Measurements from ENCODE around the gene IRAK2. TPM values are rescaled to one million over a fixed set of nuclear protein-coding genes. Genes with fewer than 3 reads are reported as not detected.
A peak's percentile ranks its signal among the peaks of the same experiment; 100 is the strongest.

IRAK2 gene
- total RNA-seq, 4 donors from 2014 or later, result 4.4 to 23.3 (median 9.6) TPM

- Histone ChIP-seq H3K27me3 (no peaks in the 10 kb centered on the region), H3K36me3 (peaks cover 0 to 67% (median 10%) of the 10 kb centered on the region in 3 donors), H3K9me3 (no peaks in the 10 kb centered on the region), H3K4me3 (no peak overlapping the region), H3K4me1 (no peaks in the 10 kb centered on the region), H3K27ac (no peak overlapping the region)
- no peak for DNase-seq
- no peak for TF ChIP-seq POLR2A (IDR thresholded peaks at IDR 0.05)
- TF ChIP-seq, protein P1, sequence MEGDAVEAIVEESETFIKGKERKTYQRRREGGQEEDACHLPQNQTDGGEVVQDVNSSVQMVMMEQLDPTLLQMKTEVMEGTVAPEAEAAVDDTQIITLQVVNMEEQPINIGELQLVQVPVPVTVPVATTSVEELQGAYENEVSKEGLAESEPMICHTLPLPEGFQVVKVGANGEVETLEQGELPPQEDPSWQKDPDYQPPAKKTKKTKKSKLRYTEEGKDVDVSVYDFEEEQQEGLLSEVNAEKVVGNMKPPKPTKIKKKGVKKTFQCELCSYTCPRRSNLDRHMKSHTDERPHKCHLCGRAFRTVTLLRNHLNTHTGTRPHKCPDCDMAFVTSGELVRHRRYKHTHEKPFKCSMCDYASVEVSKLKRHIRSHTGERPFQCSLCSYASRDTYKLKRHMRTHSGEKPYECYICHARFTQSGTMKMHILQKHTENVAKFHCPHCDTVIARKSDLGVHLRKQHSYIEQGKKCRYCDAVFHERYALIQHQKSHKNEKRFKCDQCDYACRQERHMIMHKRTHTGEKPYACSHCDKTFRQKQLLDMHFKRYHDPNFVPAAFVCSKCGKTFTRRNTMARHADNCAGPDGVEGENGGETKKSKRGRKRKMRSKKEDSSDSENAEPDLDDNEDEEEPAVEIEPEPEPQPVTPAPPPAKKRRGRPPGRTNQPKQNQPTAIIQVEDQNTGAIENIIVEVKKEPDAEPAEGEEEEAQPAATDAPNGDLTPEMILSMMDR (IDR thresholded peaks at IDR 0.05), result no peak
- WGBS, 2 donors, result 86 to 88% methylated on average over 1 to 8 of the region's 9 CpGs
- intact Hi-C loops (cut with DNase I), result no loop called here
Measured at GRCh38 chr3:10213156-10213792, 48.6 kb downstream of the IRAK2 start.

- no peak overlapping the region for H3K4me3 ChIP-seq
- 93 to 96% methylated on average over 6 of the region's 6 CpGs for WGBS, 2 donors
- H3K4me1 ChIP-seq, result peaks cover 0 to 6% (median 0%) of the 10 kb centered on the region in 3 donors
- no peak overlapping the region for H3K27ac ChIP-seq
- TF ChIP-seq POLR2A (IDR thresholded peaks at IDR 0.05), result no peak
- TF ChIP-seq, protein P1 (IDR thresholded peaks at IDR 0.05), result no peak
- no peak for DNase-seq
- peaks cover 0 to 62% (median 10%) of the 10 kb centered on the region in 3 donors for H3K36me3 ChIP-seq
- no peaks in the 10 kb centered on the region for H3K9me3 ChIP-seq
- intact Hi-C loops (cut with DNase I), result no loop called here
- H3K27me3 ChIP-seq, result no peaks in the 10 kb centered on the region
Measured at GRCh38 chr3:10215578-10216368, 51.1 kb downstream of the IRAK2 start.

- 62 to 89% methylated on average over 3 of the region's 3 CpGs for WGBS, 2 donors
Measured at GRCh38 chr3:10217359-10217758, 52.6 kb downstream of the IRAK2 start.

DNA sequence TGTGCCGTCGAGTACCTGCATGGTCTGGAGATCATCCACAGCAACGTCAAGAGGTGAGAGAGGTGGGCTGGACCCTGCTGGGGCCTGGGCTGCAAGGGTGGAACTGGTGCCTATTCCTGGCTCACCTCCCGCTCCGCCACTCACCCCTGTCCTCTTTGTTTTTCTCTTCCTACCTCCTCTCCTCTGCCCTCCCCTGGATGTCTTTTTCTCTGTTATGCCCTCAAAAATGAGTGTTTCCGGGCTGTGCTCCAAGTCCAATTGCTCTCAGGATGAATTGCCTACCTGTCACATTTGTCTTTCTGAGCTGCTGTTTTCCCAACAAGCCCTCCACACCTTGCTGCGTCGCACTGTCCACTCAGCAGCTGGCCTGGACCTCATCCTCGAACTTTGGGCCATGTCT lies 55.0 kb downstream of the IRAK2 start:
- Histone ChIP-seq H3K4me1 (peaks cover 1 to 36% (median 6%) of the 10 kb centered on the region in 3 donors), H3K36me3 (peaks cover 5 to 64% (median 10%) of the 10 kb centered on the region in 3 donors), H3K4me3 (no peak overlapping the region), H3K27ac (peak overlapping the region in 1 of 4 donors; percentile 19), H3K27me3 (no peaks in the 10 kb centered on the region), H3K9me3 (no peaks in the 10 kb centered on the region)
- intact Hi-C loops (cut with DNase I), result loop anchor here (10.0 kb wide), 1 partner anchor 55 kb away; the partner anchor contains the start of gene IRAK2
- 78 to 81% methylated on average over 7 to 9 of the region's 9 CpGs for WGBS, 2 donors
- DNase-seq, result no peak
- TF ChIP-seq, protein P1 (IDR thresholded peaks at IDR 0.05), result no peak
- no peak for TF ChIP-seq POLR2A (IDR thresholded peaks at IDR 0.05)

More at GRCh38 chr3:10217359-10217758, 52.6 kb downstream of the IRAK2 start:
- peaks cover 0 to 21% (median 4%) of the 10 kb centered on the region in 3 donors for H3K4me1 ChIP-seq
- no peak overlapping the region for H3K27ac ChIP-seq
- no peak for DNase-seq
- no peaks in the 10 kb centered on the region for H3K9me3 ChIP-seq
- no peak for TF ChIP-seq POLR2A (IDR thresholded peaks at IDR 0.05)
- TF ChIP-seq, protein P1 (IDR thresholded peaks at IDR 0.05), result no peak
- intact Hi-C loops (cut with DNase I), result no loop called here
- H3K27me3 ChIP-seq, result no peaks in the 10 kb centered on the region
- no peak overlapping the region for H3K4me3 ChIP-seq
- peaks cover 0 to 62% (median 10%) of the 10 kb centered on the region in 3 donors for H3K36me3 ChIP-seq
